GM10266 (cell line): ENCODE data around the gene MT1H.
"Not testable (repeated sequence)": the region's sequence is repeated elsewhere in the genome, so short reads cannot be mapped to it uniquely, and the experiment has no call there.

Experiments
- DNase-seq: peaks from one replicate; pipeline ENCODE4 v3.0.0; 2012; ENCODE audit errors: extremely low spot score
- TF ChIP-seq, protein P1 (sequence below): IDR thresholded peaks from 2 replicates; pipeline ENCODE4 v1.5.1; 2012; ENCODE audit warnings: mild to moderate bottlenecking, low read depth; ENCODE audit not compliant: control insufficient read depth, insufficient read depth; ENCODE audit errors: missing control alignments

The MT1H gene

GRCh38 chr16:56669840-56670619 is 416 bp downstream of the MT1H start:
- no peak for DNase-seq
- TF ChIP-seq, protein P1, sequence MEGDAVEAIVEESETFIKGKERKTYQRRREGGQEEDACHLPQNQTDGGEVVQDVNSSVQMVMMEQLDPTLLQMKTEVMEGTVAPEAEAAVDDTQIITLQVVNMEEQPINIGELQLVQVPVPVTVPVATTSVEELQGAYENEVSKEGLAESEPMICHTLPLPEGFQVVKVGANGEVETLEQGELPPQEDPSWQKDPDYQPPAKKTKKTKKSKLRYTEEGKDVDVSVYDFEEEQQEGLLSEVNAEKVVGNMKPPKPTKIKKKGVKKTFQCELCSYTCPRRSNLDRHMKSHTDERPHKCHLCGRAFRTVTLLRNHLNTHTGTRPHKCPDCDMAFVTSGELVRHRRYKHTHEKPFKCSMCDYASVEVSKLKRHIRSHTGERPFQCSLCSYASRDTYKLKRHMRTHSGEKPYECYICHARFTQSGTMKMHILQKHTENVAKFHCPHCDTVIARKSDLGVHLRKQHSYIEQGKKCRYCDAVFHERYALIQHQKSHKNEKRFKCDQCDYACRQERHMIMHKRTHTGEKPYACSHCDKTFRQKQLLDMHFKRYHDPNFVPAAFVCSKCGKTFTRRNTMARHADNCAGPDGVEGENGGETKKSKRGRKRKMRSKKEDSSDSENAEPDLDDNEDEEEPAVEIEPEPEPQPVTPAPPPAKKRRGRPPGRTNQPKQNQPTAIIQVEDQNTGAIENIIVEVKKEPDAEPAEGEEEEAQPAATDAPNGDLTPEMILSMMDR, result no peak

GRCh38 chr16:56670620-56670934 is 963 bp downstream of the MT1H start:
- no peak for DNase-seq
- TF ChIP-seq, protein P1, result no peak

- not testable (repeated sequence) for DNase-seq
Observed at GRCh38 chr16:56671691-56672090, 2.1 kb downstream of the MT1H start.

DNA sequence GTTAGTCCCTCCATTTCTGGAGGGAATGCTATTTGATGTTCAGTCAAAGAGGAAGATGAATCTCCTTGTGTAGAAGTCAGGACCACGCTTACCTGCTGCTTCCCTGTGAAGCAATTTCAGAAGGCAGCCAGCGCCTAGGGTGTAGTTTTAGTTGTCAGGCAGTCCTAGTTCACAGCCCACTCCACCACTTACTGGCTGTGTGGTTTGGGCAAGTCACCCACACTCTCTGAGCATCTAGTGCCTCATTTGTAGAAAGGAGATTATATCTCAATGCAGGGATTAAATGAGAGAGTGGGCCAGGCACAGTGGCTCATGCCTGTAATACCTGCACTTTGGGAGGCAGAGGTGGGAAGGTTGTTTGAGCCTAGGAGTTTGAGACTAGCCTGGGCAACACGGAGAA is 2.6 kb downstream of the MT1H start:
- not testable (repeated sequence) for DNase-seq

DNA sequence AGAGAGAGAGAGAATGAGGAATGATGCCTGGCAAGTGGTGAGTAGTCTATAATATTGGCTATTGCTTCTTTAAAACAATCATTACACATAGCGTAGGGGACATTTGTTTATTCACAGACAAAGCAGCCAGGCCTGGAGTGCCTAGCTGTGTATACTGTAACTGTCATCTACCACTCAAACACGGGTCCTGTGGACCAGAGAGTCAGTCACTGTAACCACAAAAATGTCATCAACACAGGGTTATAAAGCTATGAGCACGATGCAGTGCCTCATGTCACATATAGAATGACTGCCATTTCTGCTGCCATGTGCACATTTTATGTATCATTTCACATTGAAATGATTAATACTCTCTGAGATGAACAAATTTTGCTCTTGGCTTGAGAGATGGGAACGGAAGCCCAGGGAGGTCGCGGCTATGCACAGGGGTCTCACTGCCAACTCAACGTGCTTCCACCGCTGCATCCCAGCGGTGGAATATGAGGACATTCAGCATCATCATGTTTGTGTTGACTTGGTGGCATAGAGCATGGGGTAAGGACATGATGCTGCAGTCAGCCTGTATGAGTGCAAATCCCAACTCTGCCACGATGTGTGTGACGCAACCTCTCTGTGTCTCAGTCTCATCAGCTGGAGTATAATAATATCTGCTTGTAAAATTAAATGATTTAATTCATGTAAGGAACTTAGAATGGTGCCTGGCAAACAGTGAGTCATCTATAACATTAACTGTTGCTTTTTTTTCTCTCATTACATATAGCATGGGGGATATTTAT is 3.3 kb downstream of the MT1H start:
- DNase-seq, result no peak

GRCh38 chr16:56673921-56674320 is 4.3 kb downstream of the MT1H start:
- TF ChIP-seq, protein P1, result peak; percentile 50
- DNase-seq, result no peak

More for the DNA sequence above, 3.3 kb downstream of the MT1H start:
- TF ChIP-seq, protein P1, result no peak

- not testable (repeated sequence) for DNase-seq
Observed at GRCh38 chr16:56674570-56674969, 5.0 kb downstream of the MT1H start.

DNA sequence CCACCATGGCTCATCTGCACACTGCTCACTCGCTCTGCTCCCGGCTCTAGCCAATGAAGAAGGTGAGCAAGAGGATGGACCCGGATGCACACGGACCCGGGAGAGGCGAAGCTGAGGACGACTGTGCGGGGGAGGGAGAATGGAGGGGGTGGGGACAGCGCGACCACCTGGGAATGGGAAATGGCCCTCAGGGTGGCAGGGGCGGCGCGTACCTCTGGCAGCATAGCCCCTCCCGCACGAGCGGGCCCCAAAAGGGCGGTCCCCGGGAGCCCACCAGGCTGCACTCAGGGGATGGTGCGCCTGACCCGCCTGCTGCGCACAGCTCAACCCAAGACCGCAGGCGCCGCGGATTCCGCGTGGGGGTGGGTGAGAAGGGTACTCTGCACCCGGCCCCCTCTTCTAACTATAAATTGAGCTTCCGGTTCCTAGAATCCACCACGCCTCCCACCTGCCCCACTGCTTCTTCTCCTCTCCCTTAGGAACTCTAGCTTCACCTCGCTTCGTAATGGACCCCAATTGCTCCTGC is 6.1 kb downstream of the MT1H start:
- DNase-seq, result no peak
- TF ChIP-seq, protein P1, result no peak

GRCh38 chr16:56677474-56677873 is 7.9 kb downstream of the MT1H start:
- no peak for DNase-seq
- TF ChIP-seq, protein P1, result no peak
